Measurements from ENCODE around the gene PLXNA1. TPM values are rescaled to one million over a fixed set of nuclear protein-coding genes. Genes with fewer than 3 reads are reported as not detected.

The PLXNA1 gene
- total RNA-seq, 2 experiments from 2014 or later = 13.7 to 13.9 TPM

DNA sequence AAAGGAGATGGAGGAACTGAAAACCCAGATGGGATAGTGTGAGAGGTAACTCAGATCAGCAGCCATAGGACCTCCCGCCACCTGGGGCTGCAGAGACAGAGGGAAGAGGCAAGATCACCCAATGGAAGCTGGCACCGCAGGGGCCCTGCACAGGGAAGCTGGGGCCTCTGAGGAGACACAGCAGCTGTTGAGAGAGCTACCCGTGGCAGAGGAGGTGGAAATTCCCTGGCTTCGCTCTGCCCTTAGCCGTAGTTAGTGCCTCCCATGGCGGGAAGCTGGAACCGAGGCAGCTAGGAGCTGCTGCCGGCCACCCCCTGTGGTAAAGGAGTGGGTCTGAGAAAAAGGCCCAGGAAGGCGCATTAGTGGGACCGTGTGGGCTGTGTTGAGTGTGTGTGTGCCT lies 18.0 kb upstream of the PLXNA1 start:
- POLR2A ChIA-PET = no interaction called here
- CTCF ChIA-PET = no interaction called here

DNA sequence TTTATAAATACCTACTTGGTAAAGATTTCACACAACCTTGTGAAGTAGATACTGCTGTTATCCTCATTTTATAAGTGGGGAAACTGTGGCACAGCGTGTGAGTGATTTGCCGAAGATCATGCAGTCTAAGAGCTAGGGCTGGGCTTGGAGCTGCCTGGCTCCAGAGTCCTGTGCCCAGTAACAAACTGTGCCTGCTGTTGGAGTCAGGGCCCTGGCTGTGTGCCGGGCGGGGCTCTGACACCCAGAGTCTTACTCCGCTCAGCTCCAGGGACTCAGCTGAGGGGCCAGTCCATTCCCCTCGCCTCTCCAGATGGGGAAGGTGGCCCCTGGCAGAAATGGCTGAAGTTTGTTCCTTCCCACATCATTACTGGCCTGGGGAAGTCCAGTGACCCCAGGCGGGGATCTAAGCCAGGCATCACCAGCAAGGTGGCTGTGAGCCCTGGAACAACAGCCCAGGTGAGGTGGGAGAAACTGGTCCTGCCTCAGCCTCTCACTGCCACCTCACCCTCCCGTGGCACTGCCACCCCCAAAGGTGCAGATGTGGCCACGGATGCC lies 17.3 kb upstream of the PLXNA1 start:
- POLR2A ChIA-PET = no interaction called here
- CTCF ChIA-PET = no interaction called here

DNA sequence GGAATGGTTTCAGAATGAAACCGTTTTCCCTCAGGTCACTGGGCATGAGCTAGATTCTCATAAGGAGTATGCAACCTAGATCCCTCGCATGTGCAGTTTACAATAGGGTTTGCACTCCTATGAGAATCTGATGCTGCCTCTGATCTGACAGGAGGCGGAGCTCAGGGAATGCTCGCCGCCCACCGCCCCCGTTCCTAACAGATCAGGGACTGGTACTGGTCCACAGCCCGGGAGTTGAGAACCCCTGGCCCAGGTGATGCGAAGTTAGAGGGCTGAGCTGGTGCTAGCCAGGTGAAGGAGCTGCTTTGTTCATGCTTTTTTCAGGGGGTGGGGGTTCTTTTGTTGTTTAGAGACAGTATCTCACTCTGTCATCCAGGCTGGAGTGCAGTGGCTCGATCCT lies 15.5 kb upstream of the PLXNA1 start:
- ChIA-PET CTCF (no interaction called here), POLR2A (no interaction called here)

DNA sequence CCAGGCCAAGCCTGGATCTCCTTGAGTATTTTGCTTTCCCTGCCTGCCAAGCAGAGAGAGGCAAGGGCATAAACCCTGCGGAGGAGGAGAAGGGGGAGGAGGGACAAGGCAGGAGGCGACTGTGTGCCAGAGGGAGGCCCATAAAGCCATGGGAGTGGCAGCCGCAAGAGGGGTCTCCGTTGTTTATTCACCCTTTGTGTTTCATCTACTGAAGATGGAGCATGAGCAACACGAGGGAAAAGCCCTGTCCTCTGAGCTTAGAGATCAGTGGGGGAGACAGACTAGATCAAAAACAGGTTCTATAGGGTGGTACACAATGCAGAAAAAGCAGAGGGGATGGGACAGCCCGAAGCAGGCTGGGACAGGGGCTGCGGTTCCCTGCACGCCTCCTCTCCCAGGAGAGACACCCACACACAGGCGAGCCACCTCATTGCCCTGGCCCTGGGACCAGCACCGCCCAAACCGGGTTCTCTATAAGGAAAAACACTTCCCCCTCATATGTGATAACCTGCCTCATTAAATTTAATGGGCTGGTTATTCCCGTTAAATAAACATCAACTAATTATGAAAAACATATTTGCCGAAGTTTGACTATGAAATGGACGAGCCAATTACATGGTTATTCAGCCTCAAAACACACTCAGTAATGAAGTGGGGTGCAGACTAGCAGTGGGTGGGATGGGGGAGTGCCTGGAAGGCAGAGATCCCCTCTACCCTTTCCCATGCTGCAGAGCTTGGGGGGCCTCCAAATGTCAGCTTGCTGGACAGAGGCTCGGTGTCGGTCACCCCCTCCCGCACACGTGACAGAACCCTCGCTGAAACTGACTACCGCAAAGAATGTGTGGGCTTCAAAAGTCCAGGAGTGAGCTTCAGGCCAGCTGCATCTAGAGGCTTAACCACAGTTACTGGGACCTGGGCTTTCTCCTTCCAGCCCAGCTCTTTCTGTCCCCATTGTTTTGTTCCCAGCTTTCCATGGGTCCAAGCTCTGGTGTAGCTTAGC lies 14.2 kb upstream of the PLXNA1 start:
- CTCF ChIA-PET = no interaction called here
- POLR2A ChIA-PET = no interaction called here

DNA sequence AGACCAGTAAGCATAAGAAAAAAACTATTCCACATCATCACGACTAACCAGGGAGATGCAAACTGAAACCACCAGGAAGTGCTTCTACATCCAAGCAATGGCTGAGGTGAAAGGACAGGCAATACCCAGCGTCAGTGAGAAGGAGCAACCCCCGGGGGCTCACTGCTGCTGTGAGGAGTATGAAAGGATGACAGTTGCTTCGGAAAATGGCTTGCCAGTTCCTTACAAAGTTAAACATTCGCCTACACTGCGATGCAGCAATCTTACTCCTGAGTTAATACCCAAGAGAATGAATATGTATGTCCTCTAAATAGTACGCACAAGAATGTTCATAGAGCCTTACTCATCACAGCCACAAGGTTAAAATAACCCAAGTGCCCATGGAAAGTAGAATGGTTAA lies 13.3 kb upstream of the PLXNA1 start:
- CTCF ChIA-PET = no interaction called here

DNA sequence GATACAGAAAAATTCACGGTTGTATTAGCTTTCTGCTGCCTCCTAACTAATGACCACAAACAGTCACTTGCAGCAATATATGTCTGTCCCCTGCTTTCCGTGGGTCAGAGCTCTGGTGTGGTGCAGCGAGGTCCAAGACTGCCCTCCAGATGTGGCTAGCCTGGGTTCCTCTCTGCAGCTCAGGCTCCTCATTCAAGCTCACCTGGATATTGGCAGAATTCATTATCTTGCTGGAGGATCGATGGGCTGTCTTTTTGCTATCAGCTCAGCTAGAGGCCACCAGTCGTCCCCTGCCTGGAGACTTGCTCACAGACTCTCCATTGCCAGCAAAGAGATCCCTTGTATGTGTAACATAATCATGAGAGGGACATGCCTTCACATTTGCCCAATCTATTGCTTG lies 12.8 kb upstream of the PLXNA1 start:
- ChIA-PET CTCF (no interaction called here), POLR2A (no interaction called here)

More for the DNA sequence above, 13.3 kb upstream of the PLXNA1 start:
- POLR2A ChIA-PET = no interaction called here

DNA sequence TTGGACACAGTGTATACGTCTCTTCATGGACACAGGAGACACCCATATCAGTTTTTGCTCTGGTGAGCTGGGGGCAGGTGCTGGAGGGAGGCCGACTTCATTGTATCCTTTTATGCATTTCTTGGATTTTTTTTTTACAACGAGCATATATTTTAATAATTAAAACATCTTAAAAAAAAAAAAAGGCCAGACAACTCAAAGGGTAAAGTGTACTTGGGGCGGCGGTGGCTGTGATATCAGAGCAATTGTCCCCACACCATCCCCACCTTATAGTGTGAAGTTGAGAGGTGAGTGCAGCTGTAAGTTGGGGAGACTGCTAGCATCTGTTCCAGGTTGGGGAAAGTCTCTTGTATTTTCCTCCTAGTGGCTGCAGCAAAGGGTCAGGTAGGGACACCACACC lies 12.0 kb upstream of the PLXNA1 start:
- POLR2A ChIA-PET = no interaction called here
- CTCF ChIA-PET = no interaction called here

DNA sequence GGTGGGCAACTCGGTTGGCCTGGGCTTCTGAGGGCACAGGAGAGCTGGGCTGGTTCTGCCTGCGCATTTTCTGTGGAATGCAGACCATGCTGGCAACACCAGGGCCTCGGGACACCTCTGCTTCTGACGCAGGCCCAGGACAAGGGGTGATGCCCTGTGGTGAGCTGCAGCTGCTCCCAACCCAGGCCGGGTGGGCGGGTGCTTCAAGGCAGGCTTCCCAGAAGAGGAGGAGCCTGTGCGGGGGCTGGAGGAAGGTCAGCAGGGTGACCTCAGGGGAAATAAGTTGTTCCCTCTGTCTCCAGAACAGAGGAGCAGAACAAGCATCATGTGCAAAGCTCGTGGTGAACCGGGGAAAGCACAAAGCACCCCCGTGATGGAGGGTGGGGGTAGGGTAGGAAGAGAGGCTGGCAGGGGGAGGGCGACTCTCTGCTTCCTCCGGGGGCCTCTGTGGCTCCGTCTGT lies 11.0 kb upstream of the PLXNA1 start:
- POLR2A ChIA-PET = no interaction called here
- CTCF ChIA-PET = interaction anchor here (1.4 kb wide), 1 partner anchor 10 kb away, joined by 3 read pairs; the partner anchor contains the start of gene PLXNA1

DNA sequence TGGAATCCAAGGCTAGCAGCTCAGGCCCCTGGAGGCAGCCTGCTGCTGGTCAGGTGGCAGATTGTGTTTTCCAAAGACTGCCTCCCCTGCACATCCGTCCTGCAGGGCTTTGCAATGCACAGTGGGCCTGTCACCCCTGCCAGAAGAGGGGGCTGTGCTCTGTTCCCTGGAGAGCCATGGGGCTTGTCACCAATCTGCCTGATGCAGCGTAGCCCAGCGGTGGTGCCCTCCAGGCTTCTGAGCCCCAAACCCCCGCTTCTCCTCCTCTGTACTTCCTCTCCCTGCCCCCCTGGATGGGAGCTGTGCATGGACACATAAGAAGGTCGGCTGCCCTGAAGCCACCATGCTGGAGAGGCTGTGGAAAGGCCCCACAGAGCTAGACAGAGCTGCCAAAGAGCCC lies 10.0 kb upstream of the PLXNA1 start:
- POLR2A ChIA-PET = no interaction called here
- CTCF ChIA-PET = interaction anchor here (1.4 kb wide), 1 partner anchor 10 kb away, joined by 3 read pairs; the partner anchor contains the start of gene PLXNA1

DNA sequence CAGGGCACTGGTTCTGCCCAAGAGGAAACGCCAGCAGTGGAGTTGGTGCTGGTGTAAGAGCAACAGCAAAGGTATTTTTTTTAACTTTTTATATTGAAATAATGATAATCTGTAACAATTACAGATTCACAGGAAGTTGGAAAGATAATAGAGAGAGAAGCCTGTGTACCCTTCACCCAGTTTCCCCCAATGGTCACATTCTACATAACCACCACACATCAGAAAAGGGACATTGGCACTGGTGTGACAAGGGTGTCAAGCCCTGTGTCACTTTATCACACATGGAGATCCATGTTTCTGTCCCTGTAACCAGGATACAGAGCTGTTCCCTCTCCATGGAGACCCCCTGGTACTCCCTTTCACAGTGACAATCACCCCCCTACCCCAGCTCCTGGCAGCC lies 9.1 kb upstream of the PLXNA1 start:
- POLR2A ChIA-PET = no interaction called here
- CTCF ChIA-PET = interaction anchor here (1.1 kb wide), 1 partner anchor 8 kb away, joined by 3 read pairs; no protein-coding TSS in a partner anchor

DNA sequence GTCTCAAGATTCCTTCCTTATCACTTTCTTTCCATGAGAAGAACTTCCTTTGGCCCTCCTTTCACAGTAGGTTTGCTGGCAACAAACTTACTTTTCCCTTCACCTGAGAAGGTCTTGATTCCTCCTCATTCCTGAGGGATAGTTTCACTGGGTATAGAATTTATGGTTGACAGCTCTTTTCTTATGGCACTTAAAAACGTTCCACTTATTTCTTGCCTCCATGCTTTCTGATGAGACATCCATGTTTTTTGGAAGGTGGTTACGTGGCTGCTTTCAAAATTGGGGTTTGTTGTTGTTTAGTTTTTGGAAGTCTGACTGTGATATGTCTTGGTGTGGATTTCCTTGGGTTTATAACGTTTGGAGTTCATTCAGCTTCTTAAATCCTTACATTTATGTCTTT lies 8.2 kb upstream of the PLXNA1 start:
- CTCF ChIA-PET = interaction anchor here (0.6 kb wide), 1 partner anchor 227 kb away, joined by 4 read pairs; no protein-coding TSS in a partner anchor

DNA sequence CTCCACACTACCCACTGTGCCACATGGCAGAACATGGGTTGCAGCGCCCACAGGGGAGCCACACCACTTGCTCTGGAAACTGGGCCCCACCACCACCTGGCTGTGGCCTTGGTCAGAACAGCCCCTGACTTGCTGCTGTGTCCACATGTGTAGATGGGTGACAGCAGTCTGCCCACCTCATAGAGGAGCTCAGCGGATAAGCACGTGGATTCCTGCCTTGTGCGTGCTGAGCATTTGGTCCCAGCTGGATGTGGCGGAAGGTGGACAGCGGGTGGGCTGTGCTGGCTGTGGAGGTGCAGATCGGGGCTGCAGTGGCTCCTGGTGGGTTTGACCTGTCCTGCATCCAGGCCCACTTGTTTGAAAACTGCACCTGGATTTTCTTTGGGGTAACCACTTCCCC lies 6.0 kb upstream of the PLXNA1 start:
- ChIA-PET CTCF (interaction anchor here (1.0 kb wide), 1 partner anchor 478 kb away, joined by 3 read pairs; no protein-coding TSS in a partner anchor), POLR2A (no interaction called here)

More for the DNA sequence above, 8.2 kb upstream of the PLXNA1 start:
- POLR2A ChIA-PET = no interaction called here

DNA sequence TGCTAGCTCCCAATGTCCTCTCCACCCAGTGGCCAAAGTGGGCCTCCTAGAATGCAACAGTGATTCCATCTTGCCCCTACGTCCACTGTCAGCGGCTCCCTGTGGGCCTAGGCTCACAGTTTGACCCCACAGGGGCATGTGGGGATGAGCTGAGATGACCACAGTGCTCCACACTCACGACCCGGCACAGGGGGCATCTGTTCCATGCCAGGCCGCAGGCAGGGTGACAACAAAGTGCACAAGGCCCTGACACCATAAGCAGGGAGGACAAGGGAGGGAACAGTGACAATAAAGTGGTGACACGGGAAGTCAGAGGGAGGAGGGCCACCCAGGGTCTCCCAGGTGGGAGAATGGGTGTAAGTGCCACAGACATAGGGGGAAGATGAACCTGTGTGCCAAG lies 5.1 kb upstream of the PLXNA1 start:
- ChIA-PET CTCF (interaction anchor here (1.0 kb wide), 1 partner anchor 477 kb away, joined by 3 read pairs; no protein-coding TSS in a partner anchor), POLR2A (no interaction called here)

DNA sequence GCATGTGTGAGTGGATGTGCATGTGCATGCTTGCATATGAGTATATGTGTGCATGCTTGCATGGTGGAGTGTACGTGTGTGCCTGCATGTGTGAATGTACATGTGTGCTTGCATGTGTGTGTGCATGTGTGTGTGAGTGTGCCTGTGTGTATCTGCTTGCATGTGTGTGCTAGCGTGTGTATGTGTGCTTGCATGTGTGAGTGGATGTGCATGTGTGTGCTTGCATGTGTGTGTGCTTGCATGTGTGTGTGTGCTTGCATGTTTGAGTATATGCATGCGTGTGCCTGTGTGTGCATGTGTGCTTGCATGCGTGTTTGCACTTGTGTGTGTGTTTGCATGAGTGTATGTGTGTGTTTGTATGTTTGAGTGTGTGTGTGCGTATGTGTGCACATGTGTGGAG lies 4.6 kb upstream of the PLXNA1 start:
- POLR2A ChIA-PET = no interaction called here
- CTCF ChIA-PET = no interaction called here

DNA sequence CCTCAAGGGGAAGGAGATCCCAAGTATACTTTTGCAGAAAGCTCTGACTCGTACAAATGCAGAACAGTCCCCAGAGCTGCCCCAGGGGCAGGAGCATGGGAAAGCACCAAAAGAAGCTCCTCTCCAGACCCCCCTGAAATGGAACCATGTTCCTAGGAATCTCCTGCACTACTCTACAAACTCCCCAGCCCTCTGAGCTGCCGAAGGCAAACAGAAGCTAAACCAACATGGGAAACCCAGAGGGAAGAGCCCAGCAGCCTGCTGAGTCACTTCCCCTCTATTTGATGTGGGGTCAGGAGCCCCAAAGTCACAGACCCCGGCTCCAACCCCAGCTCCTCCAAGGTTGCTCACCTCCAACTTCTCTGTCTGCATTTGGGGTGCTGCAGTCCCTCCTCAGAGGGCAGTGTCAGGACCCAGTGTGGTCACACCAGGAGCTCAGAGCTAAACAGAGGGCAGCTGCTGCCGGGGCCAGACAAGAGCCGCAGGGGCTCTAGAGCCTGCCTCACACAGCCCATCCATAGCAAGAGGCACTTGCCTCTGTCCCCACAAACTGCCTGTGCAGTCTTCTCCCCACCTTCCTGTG lies 3.8 kb upstream of the PLXNA1 start:
- ChIA-PET CTCF (no interaction called here), POLR2A (no interaction called here)

DNA sequence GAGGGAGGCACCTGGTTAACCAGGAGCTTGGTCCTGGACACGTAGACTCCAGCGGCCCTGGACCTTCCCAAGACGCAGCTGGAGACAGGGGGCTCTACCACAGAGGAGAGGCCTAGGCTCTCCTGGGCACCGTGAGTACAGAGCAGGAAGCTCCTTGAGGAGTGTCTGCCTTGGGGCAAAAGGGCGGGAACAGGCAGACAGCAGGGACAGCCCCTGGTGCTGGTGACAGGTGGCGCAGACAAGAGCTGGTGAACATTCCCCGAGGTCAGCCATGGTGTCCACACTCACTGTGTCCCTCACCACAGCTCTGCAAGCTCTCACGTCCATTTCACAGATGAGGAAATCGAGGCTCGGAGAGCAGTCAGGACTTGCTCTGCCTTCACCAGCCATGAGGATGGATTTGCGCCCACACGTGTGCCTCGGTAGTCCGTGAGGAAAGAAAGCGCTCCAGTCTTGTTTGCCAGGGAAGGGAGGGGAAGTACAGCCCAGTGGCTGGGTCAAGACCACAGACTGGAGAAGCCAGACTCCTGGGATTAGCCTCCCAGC lies 2.6 kb upstream of the PLXNA1 start:
- ChIA-PET CTCF (interaction anchor here (1.5 kb wide), 1 partner anchor 302 kb away, joined by 5 read pairs; no protein-coding TSS in a partner anchor), POLR2A (interaction anchor here (0.5 kb wide), 1 partner anchor 277 kb away, joined by 3 read pairs; no protein-coding TSS in a partner anchor)

DNA sequence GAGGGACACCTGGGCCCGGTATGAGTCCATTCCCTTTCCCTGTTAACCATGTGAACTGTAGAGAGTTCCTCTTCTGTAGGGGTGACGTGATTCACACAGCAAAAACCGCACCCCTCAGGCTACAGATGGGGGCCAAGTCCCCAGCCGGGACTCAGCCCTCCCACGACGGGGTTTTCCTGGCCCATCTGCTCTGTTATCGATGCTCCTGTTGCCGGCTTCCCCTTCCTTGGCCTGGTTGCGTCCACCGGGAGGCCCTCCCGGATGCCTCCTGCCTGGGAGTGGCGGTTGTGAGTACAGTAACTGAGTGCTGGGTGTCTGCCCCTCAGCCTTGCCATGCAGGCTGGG lies 817 bp upstream of the PLXNA1 start:
- POLR2A ChIA-PET = interaction anchor here (1.2 kb wide), 1 partner anchor 71 kb away, joined by 6 read pairs; no protein-coding TSS in a partner anchor

DNA sequence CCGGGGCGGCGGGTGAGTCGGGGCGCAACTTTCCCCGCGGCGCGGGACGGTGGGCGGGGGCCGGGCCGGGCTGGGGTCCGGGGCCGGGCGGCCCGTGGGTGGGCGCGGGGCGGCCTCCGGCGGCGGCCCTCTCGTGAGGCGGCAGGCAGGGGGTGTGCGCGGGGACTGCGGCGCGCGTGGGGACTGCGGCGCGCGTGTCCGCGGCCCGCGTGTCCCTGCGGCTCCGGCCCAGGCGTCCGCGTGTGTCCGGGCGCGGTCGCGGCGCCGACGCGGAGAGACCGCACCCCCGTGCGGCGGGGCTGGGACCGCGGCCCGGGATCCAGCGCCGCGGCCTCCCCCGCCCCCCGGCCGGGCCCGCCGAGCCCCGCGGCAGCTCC lies 349 bp downstream of the PLXNA1 start:
- CTCF ChIA-PET = no interaction called here
- POLR2A ChIA-PET = no interaction called here

More for the DNA sequence above, 817 bp upstream of the PLXNA1 start:
- CTCF ChIA-PET = interaction anchor here (0.5 to 1.6 kb wide), 11 partner anchors 8 to 1128 kb away, joined by 3 to 5 read pairs (median 3); no protein-coding TSS in a partner anchor

DNA sequence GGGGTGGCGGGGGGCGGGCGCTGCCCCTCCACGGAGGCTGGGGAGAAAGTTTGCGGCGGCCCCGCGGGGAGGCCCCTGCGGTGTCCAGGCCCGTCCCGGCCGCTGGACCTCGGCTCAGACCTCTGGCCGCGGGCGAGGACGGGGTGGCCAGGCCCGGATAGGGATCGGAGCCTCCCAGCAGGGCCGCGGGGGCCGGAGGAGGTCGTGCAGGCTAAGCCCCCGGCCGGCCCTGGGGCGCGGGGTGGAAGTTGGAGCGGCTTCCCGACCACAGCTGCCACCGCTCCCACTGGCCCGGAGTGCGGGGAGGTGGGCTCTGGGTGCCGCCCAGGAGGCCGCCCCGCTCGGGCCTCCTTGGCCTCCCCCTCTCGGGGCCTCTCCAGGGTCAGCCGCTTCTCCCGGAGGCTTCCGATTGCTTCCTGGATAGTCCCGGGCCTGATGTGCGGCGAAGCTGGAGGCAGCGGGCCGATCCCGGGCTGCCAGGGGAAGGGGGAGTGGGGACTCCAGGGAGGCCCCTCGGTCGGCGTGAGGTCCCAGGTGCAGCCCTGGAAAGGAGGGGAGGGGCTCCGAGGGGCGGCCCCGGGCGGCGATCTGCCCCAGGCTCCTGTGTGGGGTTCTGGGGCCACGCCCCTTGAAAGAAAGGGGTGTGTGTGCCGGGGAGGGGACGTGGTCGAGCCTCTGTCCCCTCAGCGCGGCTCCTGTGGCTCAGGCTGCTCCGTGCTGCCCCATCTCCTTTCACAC lies 907 bp downstream of the PLXNA1 start:
- CTCF ChIA-PET = no interaction called here
- POLR2A ChIA-PET = no interaction called here
